SK-N-SH (cell line): ENCODE measurements around the gene VPS13C. TPM values are rescaled to one million over a fixed set of nuclear protein-coding genes. Genes with fewer than 3 reads are reported as not detected.

ENCODE experiments used
- CTCF ChIA-PET: fragments of 300-600, 350-600 bp; formaldehyde crosslinking; extraction: SDS; loops from one replicate; lab custom pipeline; 2021; lab: Yijun Ruan, JAX
- POLR2A ChIA-PET: fragments of 350-600 bp; sonication (Branson Sonifier 250); formaldehyde crosslinking; extraction: SDS; loops from one replicate; lab custom pipeline; 2020; ENCODE audit warnings: antibody characterized with exemption, inconsistent platforms; lab: Yijun Ruan, JAX
- DNase-seq: peaks from one replicate; pipeline ENCODE4 v3.0.0; 2012
- H2AFZ ChIP-seq: fragments of 200-600 bp; sonication (generic); 2 replicates; pipeline ENCODE4 v1.8.1; 2016; ENCODE audit warnings: antibody characterized with exemption, mild to moderate bottlenecking, low read depth
- H3F3A ChIP-seq: fragments of 200-600 bp; sonication (generic); replicated peaks from 2 replicates; pipeline ENCODE3; 2016; ENCODE audit warnings: antibody characterized with exemption, mild to moderate bottlenecking; ENCODE audit not compliant: insufficient read depth
- H3K27ac ChIP-seq, 2 experiments: fragments of 200-500 bp in 1 of 2; fragments of 200-600 bp in 1 of 2; sonication (Bioruptor generic) in 1 of 2; sonication (generic), shearing (Covaris generic) in 1 of 2; 2 replicates each; pipeline versions ENCODE4 v1.5.1 to v1.6.1; 2014 to 2016; ENCODE audit warnings: low read depth in 2 of 2, inconsistent platforms in 1 of 2, low read length in 1 of 2, mild to moderate bottlenecking in 1 of 2, mixed read lengths in 1 of 2
- H3K27me3 ChIP-seq: fragments of 200-600 bp; sonication (generic), shearing (Covaris generic); 2 replicates; pipeline ENCODE4 v1.6.1; 2016; ENCODE audit warnings: mixed run types; ENCODE audit not compliant: insufficient read depth
- H3K36me3 ChIP-seq, 2 experiments: fragments of 200-500 bp in 1 of 2; fragments of 200-600 bp in 1 of 2; sonication (Bioruptor generic) in 1 of 2; sonication (generic) in 1 of 2; replicated peaks in 1 of 2; 2 replicates each; pipeline versions ENCODE3 to v1.5.1; 2014 to 2016; ENCODE audit warnings: low read length in 1 of 2, mild to moderate bottlenecking in 1 of 2; ENCODE audit not compliant: insufficient read depth in 2 of 2, control insufficient read depth in 1 of 2
- H3K4me1 ChIP-seq, 2 experiments: fragments of 200-500 bp in 1 of 2; fragments of 200-600 bp in 1 of 2; sonication (Bioruptor generic) in 1 of 2; sonication (generic), shearing (Covaris generic) in 1 of 2; 2 replicates each; pipeline versions ENCODE4 v1.5.1 to v1.6.1; 2014 to 2016; ENCODE audit warnings: low read depth in 1 of 2, low read length in 1 of 2, mixed run types in 1 of 2; ENCODE audit not compliant: insufficient read depth in 2 of 2, control insufficient read depth in 1 of 2
- H3K4me2 ChIP-seq: fragments of 200-600 bp; sonication (generic), shearing (Covaris generic); 2 replicates; pipeline ENCODE4 v1.6.1; 2017; ENCODE audit warnings: mixed run types
- H3K4me3 ChIP-seq, 2 experiments: fragments of 200-500 bp in 1 of 2; fragments of 200-600 bp in 1 of 2; sonication (Bioruptor generic) in 1 of 2; sonication (generic), shearing (Covaris generic) in 1 of 2; 2 replicates each; pipeline versions ENCODE4 v1.5.1 to v1.8.1; 2014 to 2016; ENCODE audit warnings: low read depth in 2 of 2, inconsistent platforms in 1 of 2, low read length in 1 of 2, mild to moderate bottlenecking in 1 of 2, mixed read lengths in 1 of 2, moderate library complexity in 1 of 2
- H3K79me2 ChIP-seq: fragments of 200-600 bp; sonication (generic); 2 replicates; pipeline ENCODE4 v1.8.1; 2017; ENCODE audit warnings: mild to moderate bottlenecking; ENCODE audit not compliant: insufficient read depth
- H3K9ac ChIP-seq: fragments of 200-600 bp; sonication (generic); 2 replicates; pipeline ENCODE4 v1.6.1; 2017; ENCODE audit warnings: mixed run types
- H3K9me2 ChIP-seq: fragments of 200-600 bp; sonication (generic); 2 replicates; pipeline ENCODE4 v1.6.1; 2017; ENCODE audit warnings: mixed run types
- H3K9me3 ChIP-seq: fragments of 200-600 bp; sonication (generic); 2 replicates; pipeline ENCODE4 v1.6.1; 2017; ENCODE audit warnings: mixed run types, mild to moderate bottlenecking, moderate library complexity
- H4K20me1 ChIP-seq: fragments of 200-600 bp; sonication (generic); 2 replicates; pipeline ENCODE4 v1.6.1; 2017; ENCODE audit warnings: mild to moderate bottlenecking, mixed run types; ENCODE audit not compliant: insufficient read depth
- CHD2 ChIP-seq: fragments of 150-350 bp; IDR thresholded peaks from 2 replicates; pipeline ENCODE4 v1.6.1; 2018; ENCODE audit warnings: low read length; ENCODE audit not compliant: partially characterized antibody
- FOXM1 ChIP-seq: IDR thresholded peaks from 2 replicates; pipeline ENCODE4 v1.4.0; 2012; ENCODE audit warnings: low read depth, mild to moderate bottlenecking
- MXI1 ChIP-seq: IDR thresholded peaks from 2 replicates; pipeline ENCODE4 v1.6.1; 2012; ENCODE audit warnings: mild to moderate bottlenecking, low read depth, low read length, improper control_type of control experiment
- NRF1 ChIP-seq: IDR thresholded peaks from 2 replicates; pipeline ENCODE4 v1.6.1; 2012; ENCODE audit warnings: low read depth, mild to moderate bottlenecking, low read length
- RFX5 ChIP-seq: IDR thresholded peaks from 2 replicates; pipeline ENCODE4 v1.6.1; 2012; ENCODE audit warnings: mild to moderate bottlenecking, improper control_type of control experiment, low read length
- TAF1 ChIP-seq: IDR thresholded peaks from 2 replicates; pipeline ENCODE4 v1.6.1; 2012; ENCODE audit warnings: low read depth, mild to moderate bottlenecking, low read length, moderate library complexity, borderline replicate concordance
- WGBS: methylation state at CpG from one replicate; pipeline ENCODE4 v1.1.6; 2017; ENCODE audit warnings: low lambda C conversion rate; 5-methylcytosine and 5-hydroxymethylcytosine counted together
- polyA plus RNA-seq, 3 experiments: library from polyadenylated mRNA; depleted of rRNA; stranded (reverse); fragments of >200 nt; gene quantifications; 2 replicates each; pipeline ENCODE4 v1.2.3, GENCODE V29; 2012

Gene VPS13C
- polyA plus RNA-seq, 1 of the 3 experiments (the other 2 are of a cell fraction), result 5.7 TPM

- CTCF ChIA-PET, result interaction anchor here (1.2 kb wide), 1 partner anchor 9 kb away, joined by 3 read pairs; no protein-coding TSS in a partner anchor
- Histone ChIP-seq H3K36me3 (no peaks in the 10 kb centered on the region), H3K79me2 (no peaks in the 10 kb centered on the region), H3K4me2 (no peak overlapping the region), H2AFZ (no peak overlapping the region), H4K20me1 (no peaks in the 10 kb centered on the region), H3K4me3 (no peak overlapping the region), H3K9me3 (no peaks in the 10 kb centered on the region), H3K9me2 (no peaks in the 10 kb centered on the region), H3K9ac (no peak overlapping the region), H3F3A (peaks cover 8% of the 10 kb centered on the region), H3K4me1 (peaks cover 8 to 17% of the 10 kb centered on the region in 2 experiments), H3K27ac (no peak overlapping the region), H3K27me3 (no peaks in the 10 kb centered on the region)
- WGBS, result 80% methylated on average over 5 of the region's 5 CpGs
- no peak for DNase-seq
- POLR2A ChIA-PET, result no interaction called here
- TF ChIP-seq FOXM1, result no peak
Measured at GRCh38 chr15:62104846-62105245, 44.6 kb upstream of the VPS13C start.

- Histone ChIP-seq H2AFZ (no peak overlapping the region), H3K4me2 (no peak overlapping the region), H4K20me1 (no peaks in the 10 kb centered on the region), H3K79me2 (no peaks in the 10 kb centered on the region), H3K4me1 (peaks cover 6 to 14% of the 10 kb centered on the region in 2 experiments; a peak in 3 of 4 replicates), H3K9ac (no peak overlapping the region), H3F3A (peaks cover 5% of the 10 kb centered on the region), H3K36me3 (no peaks in the 10 kb centered on the region), H3K9me3 (no peaks in the 10 kb centered on the region), H3K4me3 (no peak overlapping the region), H3K9me2 (no peaks in the 10 kb centered on the region), H3K27me3 (no peaks in the 10 kb centered on the region), H3K27ac (no peak overlapping the region)
- DNase-seq, result no peak
- ChIA-PET POLR2A (no interaction called here), CTCF (interaction anchor here (0.8 to 1.9 kb wide), 3 partner anchors 9 to 232 kb away, joined by 3 to 5 read pairs (median 3); no protein-coding TSS in a partner anchor)
- TF ChIP-seq TAF1, result no peak
- no peak for TF ChIP-seq NRF1
- TF ChIP-seq CHD2, result no peak
- no peak for TF ChIP-seq MXI1
- WGBS, result 72% methylated on average over 3 of the region's 3 CpGs
Measured at GRCh38 chr15:62104401-62104800, 44.2 kb upstream of the VPS13C start.

- ChIA-PET POLR2A (no interaction called here), CTCF (interaction anchor here (0.8 to 1.9 kb wide), 4 partner anchors 8 to 231 kb away, joined by 3 to 5 read pairs (median 4); no protein-coding TSS in a partner anchor)
- no peak overlapping the region for H2AFZ ChIP-seq
- peaks cover 6% of the 10 kb centered on the region in 2 experiments; a peak in 3 of 4 replicates for H3K4me1 ChIP-seq
- no peaks in the 10 kb centered on the region for H3K79me2 ChIP-seq
- no peak for TF ChIP-seq RFX5
- H3K27me3 ChIP-seq, result no peaks in the 10 kb centered on the region
- H3K9me3 ChIP-seq, result no peaks in the 10 kb centered on the region
- no peaks in the 10 kb centered on the region for H4K20me1 ChIP-seq
- no peak overlapping the region for H3K4me3 ChIP-seq
- no peaks in the 10 kb centered on the region for H3K36me3 ChIP-seq
- no peak overlapping the region for H3K27ac ChIP-seq
- H3K9ac ChIP-seq, result no peak overlapping the region
- H3K4me2 ChIP-seq, result no peak overlapping the region
- H3K9me2 ChIP-seq, result no peaks in the 10 kb centered on the region
- 86% methylated on average over 7 of the region's 7 CpGs for WGBS
- peaks cover 3% of the 10 kb centered on the region for H3F3A ChIP-seq
- DNase-seq, result no peak
Measured at GRCh38 chr15:62103431-62103830, 43.2 kb upstream of the VPS13C start.
